H1 (cell line): ENCODE results near the gene LIFR. TPM values are rescaled to one million over a fixed set of nuclear protein-coding genes. Genes with fewer than 3 reads are reported as not detected.

Source experiments
- CTCF ChIA-PET: fragments of 300-600 bp; sonication (Branson Sonifier 250); formaldehyde crosslinking; loops from one replicate; lab custom pipeline; 2021; ENCODE audit not compliant: partially characterized antibody; lab: Charles Lee
- POLR2A ChIA-PET: fragments of 300-600 bp; sonication (Branson Sonifier 250); formaldehyde crosslinking; loops from one replicate; lab custom pipeline; 2021; ENCODE audit warnings: inconsistent platforms; ENCODE audit not compliant: partially characterized antibody; lab: Charles Lee
- DNase-seq, 2 experiments: peaks; one replicate each; pipeline versions ENCODE4 v3.0.0 to v3.0.0-alpha.2; 2010 to 2022; ENCODE audit warnings: low spot score in 2 of 2, low read depth in 1 of 2, mixed read lengths in 1 of 2
- FAIRE-seq: peaks from 2 replicates; lab custom pipeline; 2011; peaks lifted over from hg19 to GRCh38; lab: Jason Lieb, UNC
- H2AFZ ChIP-seq: 2 replicates; pipeline ENCODE4 v1.8.1; 2012; ENCODE audit warnings: low read length, inconsistent platforms
- H2AK5ac ChIP-seq: 2 replicates; pipeline ENCODE4 v1.6.1; 2013; ENCODE audit warnings: low read depth, low read length
- H2BK120ac ChIP-seq: replicated peaks from 2 replicates; pipeline ENCODE3; 2013; ENCODE audit warnings: low read depth, low read length, inconsistent platforms
- H2BK12ac ChIP-seq: 2 replicates; pipeline ENCODE4 v1.6.1; 2013; ENCODE audit warnings: low read depth, low read length
- H2BK15ac ChIP-seq: 2 replicates; pipeline ENCODE4 v1.6.1; 2013; ENCODE audit warnings: low read length
- H2BK20ac ChIP-seq: 2 replicates; pipeline ENCODE4 v1.6.1; 2013; ENCODE audit warnings: low read length
- H2BK5ac ChIP-seq: 2 replicates; pipeline ENCODE4 v1.6.1; 2013; ENCODE audit warnings: low read depth, low read length
- H3K14ac ChIP-seq: 2 replicates; pipeline ENCODE4 v1.6.1; 2013; ENCODE audit warnings: inconsistent platforms; ENCODE audit not compliant: insufficient read length
- H3K18ac ChIP-seq: 2 replicates; pipeline ENCODE4 v1.6.1; 2013; ENCODE audit warnings: low read length; ENCODE audit errors: extremely low read depth
- H3K23ac ChIP-seq: 2 replicates; pipeline ENCODE4 v1.6.1; 2013; ENCODE audit warnings: inconsistent platforms; ENCODE audit not compliant: insufficient read length
- H3K23me2 ChIP-seq: 2 replicates; pipeline ENCODE4 v1.6.1; 2013; ENCODE audit warnings: low read depth, low read length
- H3K27ac ChIP-seq: 2 replicates; pipeline ENCODE4 v1.6.1; 2011; ENCODE audit warnings: low read depth, low read length, inconsistent platforms
- H3K27me3 ChIP-seq, 4 experiments: replicated peaks in 1 of 4; 1 replicate in 1 of 4; 2 replicates in 3 of 4; pipeline versions ENCODE4 v1.6.1 to v1.8.1; 2011 to 2013; ENCODE audit warnings: low read length in 3 of 4, mild to moderate bottlenecking in 3 of 4, inconsistent platforms in 2 of 4, mixed read lengths in 2 of 4, moderate library complexity in 1 of 4; ENCODE audit not compliant: control insufficient read depth in 3 of 4, insufficient read depth in 3 of 4; ENCODE audit errors: extremely low read depth in 1 of 4
- H3K36me3 ChIP-seq, 4 experiments: 2 replicates each; pipeline versions ENCODE4 v1.6.1 to v1.8.1; 2011 to 2013; ENCODE audit warnings: mild to moderate bottlenecking in 4 of 4, low read length in 3 of 4, moderate library complexity in 2 of 4, control low read depth in 1 of 4, inconsistent platforms in 1 of 4; ENCODE audit not compliant: insufficient read depth in 4 of 4, control insufficient read depth in 2 of 4
- H3K4ac ChIP-seq: replicated peaks from 2 replicates; pipeline ENCODE3; 2013; ENCODE audit warnings: low read length, low read depth, mixed read lengths, inconsistent platforms; ENCODE audit not compliant: insufficient read length
- H3K4me1 ChIP-seq, 4 experiments: replicated peaks in 1 of 4; 1 replicate in 1 of 4; 2 replicates in 3 of 4; pipeline versions ENCODE4 v1.6.1 to v1.8.1; 2011 to 2013; ENCODE audit warnings: low read length in 3 of 4, inconsistent platforms in 2 of 4, mixed read lengths in 1 of 4; ENCODE audit not compliant: insufficient read depth in 4 of 4, control insufficient read depth in 3 of 4
- H3K4me2 ChIP-seq, 2 experiments: 2 replicates each; pipeline versions ENCODE4 v1.6.1 to v1.8.1; 2011 to 2013; ENCODE audit warnings: low read depth in 2 of 2, low read length in 2 of 2, control low read depth in 1 of 2, inconsistent platforms in 1 of 2, mild to moderate bottlenecking in 1 of 2; ENCODE audit not compliant: insufficient read depth in 1 of 2
- H3K4me3 ChIP-seq, 4 experiments: fragments of 200-600, 300-600 bp in 1 of 4; sonication (generic), shearing (Covaris generic), sonication (Bioruptor Twin) in 1 of 4; 2 replicates each; pipeline versions ENCODE4 v1.5.1 to v1.8.1; 2011 to 2016; ENCODE audit warnings: low read length in 4 of 4, low read depth in 3 of 4, control low read depth in 2 of 4, inconsistent platforms in 2 of 4, mild to moderate bottlenecking in 2 of 4, mixed read lengths in 1 of 4, moderate library complexity in 1 of 4; ENCODE audit not compliant: insufficient read depth in 2 of 4; ENCODE audit errors: extremely low read depth in 1 of 4
- H3K56ac ChIP-seq: replicated peaks from 2 replicates; pipeline ENCODE3; 2013; ENCODE audit warnings: low read depth, mild to moderate bottlenecking, mixed read lengths, low read length, inconsistent platforms; ENCODE audit not compliant: insufficient read length
- H3K79me1 ChIP-seq: 2 replicates; pipeline ENCODE4 v1.6.1; 2013; ENCODE audit warnings: low read depth, low read length, control low read depth
- H3K79me2 ChIP-seq, 2 experiments: 2 replicates each; pipeline versions ENCODE4 v1.6.1 to v1.8.1; 2012 to 2013; ENCODE audit warnings: low read length in 2 of 2, mild to moderate bottlenecking in 2 of 2, inconsistent platforms in 1 of 2; ENCODE audit not compliant: insufficient read depth in 2 of 2, control insufficient read depth in 1 of 2
- H3K9ac ChIP-seq, 4 experiments: replicated peaks in 1 of 4; 1 replicate in 1 of 4; 2 replicates in 3 of 4; pipeline versions ENCODE4 v1.6.1 to v1.8.1; 2011 to 2013; ENCODE audit warnings: low read depth in 3 of 4, low read length in 3 of 4, control low read depth in 2 of 4, mild to moderate bottlenecking in 2 of 4, moderate library complexity in 2 of 4, inconsistent platforms in 1 of 4; ENCODE audit errors: extremely low read depth in 1 of 4
- H3K9me3 ChIP-seq, 2 experiments: 2 replicates each; pipeline versions ENCODE4 v1.6.1 to v1.8.1; 2012 to 2013; ENCODE audit warnings: mild to moderate bottlenecking in 2 of 2, moderate library complexity in 2 of 2, control low read depth in 1 of 2, inconsistent platforms in 1 of 2, low read depth in 1 of 2, low read length in 1 of 2, mixed read lengths in 1 of 2; ENCODE audit not compliant: insufficient read depth in 2 of 2
- H4K20me1 ChIP-seq, 2 experiments: replicated peaks in 1 of 2; 2 replicates each; pipeline versions ENCODE3 to v1.8.1; 2011 to 2013; ENCODE audit warnings: inconsistent platforms in 2 of 2, low read length in 2 of 2, mild to moderate bottlenecking in 1 of 2; ENCODE audit not compliant: insufficient read depth in 2 of 2, control insufficient read depth in 1 of 2
- H4K5ac ChIP-seq: 2 replicates; pipeline ENCODE4 v1.6.1; 2013; ENCODE audit warnings: low read length, low read depth, mixed read lengths, inconsistent platforms; ENCODE audit not compliant: insufficient read length
- H4K8ac ChIP-seq: 2 replicates; pipeline ENCODE4 v1.8.0; 2013; ENCODE audit warnings: mild to moderate bottlenecking, moderate library complexity, low read length, inconsistent platforms; ENCODE audit not compliant: insufficient read depth; ENCODE audit errors: extremely low read depth
- H4K91ac ChIP-seq: replicated peaks from 2 replicates; pipeline ENCODE3; 2013; ENCODE audit warnings: low read length, mixed read lengths, inconsistent platforms; ENCODE audit not compliant: insufficient read length
- BCL11A ChIP-seq, 2 experiments: IDR thresholded peaks; one replicate each; pipeline ENCODE4 v1.6.1; 2011; ENCODE audit warnings: low read depth in 2 of 2, low read length in 2 of 2, mild to moderate bottlenecking in 2 of 2
- E2F6 ChIP-seq: IDR thresholded peaks from 2 replicates; pipeline ENCODE4 v1.6.1; 2012; ENCODE audit warnings: inconsistent platforms
- EP300 ChIP-seq, 2 experiments: IDR thresholded peaks; 1 replicate in 1 of 2; 2 replicates in 1 of 2; pipeline ENCODE4 v1.6.1; 2011 to 2012; ENCODE audit warnings: low read depth in 2 of 2, low read length in 2 of 2, mild to moderate bottlenecking in 2 of 2, borderline replicate concordance in 1 of 2, inconsistent platforms in 1 of 2, moderate library complexity in 1 of 2
- EZH2 ChIP-seq: fragments of 200-600 bp; sonication (generic); IDR thresholded peaks from 2 replicates; pipeline ENCODE4 v1.7.1; 2012; ENCODE audit warnings: low read depth, mild to moderate bottlenecking, moderate library complexity, low read length, inconsistent platforms; ENCODE audit not compliant: severe bottlenecking
- GABPA ChIP-seq: IDR thresholded peaks from 2 replicates; pipeline ENCODE4 v1.6.1; 2011; ENCODE audit warnings: mild to moderate bottlenecking, low read length, moderate library complexity, borderline replicate concordance; ENCODE audit not compliant: insufficient read depth
- HDAC2 ChIP-seq, 2 experiments: fragments of 300-600 bp in 1 of 2; sonication (generic) in 1 of 2; IDR thresholded peaks; 2 replicates each; pipeline ENCODE4 v1.6.1; 2011 to 2012; ENCODE audit warnings: low read depth in 2 of 2, low read length in 2 of 2, mild to moderate bottlenecking in 2 of 2, moderate library complexity in 2 of 2, borderline replicate concordance in 1 of 2, inconsistent platforms in 1 of 2
- KDM1A ChIP-seq: fragments of 200-600, 300-600 bp; sonication (generic); IDR thresholded peaks from 2 replicates; pipeline ENCODE4 v1.7.1; 2016; ENCODE audit warnings: mild to moderate bottlenecking, low read length, borderline replicate concordance
- SIX5 ChIP-seq: IDR thresholded peaks from 2 replicates; pipeline ENCODE4 v1.6.1; 2011; ENCODE audit warnings: mild to moderate bottlenecking, low read depth, low read length
- SUZ12 ChIP-seq: fragments of 200-600 bp; sonication (generic); IDR thresholded peaks from 2 replicates; pipeline ENCODE4 v1.6.1; 2012; ENCODE audit warnings: mild to moderate bottlenecking, inconsistent platforms, low read length, moderate library complexity, mixed read lengths
- WGBS, 2 experiments: shearing (Covaris generic) in 1 of 2; methylation state at CpG; one replicate each; pipeline versions ENCODE4 v1.1.6 to v1.1.7; 2013 to 2015; ENCODE audit warnings: low lambda C conversion rate in 2 of 2, mixed read lengths in 2 of 2, inconsistent platforms in 1 of 2, low coverage in 1 of 2, missing lambda C conversion rate in 1 of 2; ENCODE audit not compliant: insufficient replicate concordance in 2 of 2, insufficient coverage in 1 of 2, insufficient read length in 1 of 2; ENCODE audit errors: extremely low coverage in 1 of 2, missing lambda C conversion rate in 1 of 2; 5-methylcytosine and 5-hydroxymethylcytosine counted together
- polyA plus RNA-seq, 7 experiments: library from polyadenylated mRNA; depleted of rRNA in 3 of 7; stranded (reverse) in 5 of 7; unstranded in 2 of 7; fragments of >200 nt in 5 of 7; fragments of 200-250 nt in 2 of 7; gene quantifications; 1 replicate in 5 of 7; 2 replicates in 1 of 7; 4 replicates in 1 of 7; pipeline versions ENCODE4 v1.2.1 to v1.2.3, GENCODE V29; 2011 to 2013; ENCODE audit warnings: missing spikeins in 2 of 7, mixed read lengths in 2 of 7
- total RNA-seq: library from RNA; stranded (reverse); fragmentation: NEBNext Ultra II Directional; extraction: Animal tissue kit (Norgen Biotek cat#: 25700); gene quantifications from 2 replicates; pipeline ENCODE4 v1.2.1, GENCODE V29; 2021

LIFR gene
- total and polyA plus RNA-seq, 2 of the 8 experiments (the other 6 are each of a cell fraction or from before 2014, with no cell fraction given) = 2.0 to 18.9 TPM

GRCh38 chr5:38576961-38577684, 20.7 kb upstream of the LIFR start:
- TF ChIP-seq SIX5 (no peak), HDAC2 (IDR thresholded peaks at IDR 0.05; ENCODE audit: borderline replicate concordance in 1 of 2, low read depth in 2 of 2, low read length in 2 of 2) (no peak), GABPA (no peak), SUZ12 (no peak), EZH2 (no peak), BCL11A (IDR thresholded peaks at IDR 0.05; ENCODE audit: low read depth in 2 of 2, low read length in 2 of 2) (no peak), KDM1A (no peak), EP300 (IDR thresholded peaks at IDR 0.05; ENCODE audit: borderline replicate concordance in 1 of 2, low read depth in 2 of 2, low read length in 2 of 2) (no peak), E2F6 (no peak)
- TF ChIP-seq, all 59 proteins: peak for 0
- Histone ChIP-seq H3K23me2 (no peaks in the 10 kb centered on the region), H3K79me1 (no peaks in the 10 kb centered on the region), H3K79me2 (no peaks in the 10 kb centered on the region), H2AFZ (no peak overlapping the region), H2AK5ac (no peak overlapping the region), H3K36me3 (no peaks in the 10 kb centered on the region), H4K8ac (no peak overlapping the region; the same call in 1 of the 2 replicates), H3K4me2 (no peak overlapping the region), H3K4me3 (no peak overlapping the region), H3K27ac (no peak overlapping the region), H2BK15ac (no peak overlapping the region), H4K20me1 (no peaks in the 10 kb centered on the region), H3K9ac (no peak overlapping the region), H4K5ac (no peak overlapping the region), H3K18ac (no peak overlapping the region), H3K9me3 (no peaks in the 10 kb centered on the region), H4K91ac (no peak overlapping the region), H3K56ac (no peak overlapping the region), H3K4ac (no peak overlapping the region), H3K14ac (no peak overlapping the region), H3K4me1 (no peaks in the 10 kb centered on the region), H2BK20ac (no peak overlapping the region), H2BK120ac (no peak overlapping the region), H2BK12ac (no peak overlapping the region), H2BK5ac (no peak overlapping the region), H3K27me3 (no peaks in the 10 kb centered on the region), H3K23ac (no peak overlapping the region)
- WGBS, 2 experiments = 84% methylated on average over 5 of the region's 5 CpGs; no CpG with 5 or more reads in 1 of the 2 experiments
- no peak for FAIRE-seq
- POLR2A ChIA-PET = no interaction called here
- DNase-seq = no peak
- CTCF ChIA-PET = no interaction called here
